ENCODE results near the gene HOXA3. TPM values are rescaled to one million over a fixed set of nuclear protein-coding genes. Genes with fewer than 3 reads are reported as not detected.
A peak's percentile ranks its signal among the peaks of the same experiment; 100 is the strongest.

The HOXA3 gene
- polyA plus RNA-seq, 1 donor from 2014 or later = not detected

GRCh38 chr7:27153526-27153925 lies 1.1 kb upstream of the HOXA3 start:
- H3K27ac Mint-ChIP-seq = peak overlapping the region in 2 of 3 donors; percentile 33 to 98
- H3K9me3 Mint-ChIP-seq = peaks cover 0 to 17% (median 1%) of the 10 kb centered on the region in 3 donors
- H3K36me3 Mint-ChIP-seq = no peaks in the 10 kb centered on the region
- H3K4me1 Mint-ChIP-seq = peaks cover 15 to 39% (median 17%) of the 10 kb centered on the region in 3 donors
- H3K4me3 Mint-ChIP-seq = peak overlapping the region in 3 of 4 donors; percentile 13 to 89 (median 58)
- peaks cover 72% of the 10 kb centered on the region for H3K27me3 Mint-ChIP-seq

DNA sequence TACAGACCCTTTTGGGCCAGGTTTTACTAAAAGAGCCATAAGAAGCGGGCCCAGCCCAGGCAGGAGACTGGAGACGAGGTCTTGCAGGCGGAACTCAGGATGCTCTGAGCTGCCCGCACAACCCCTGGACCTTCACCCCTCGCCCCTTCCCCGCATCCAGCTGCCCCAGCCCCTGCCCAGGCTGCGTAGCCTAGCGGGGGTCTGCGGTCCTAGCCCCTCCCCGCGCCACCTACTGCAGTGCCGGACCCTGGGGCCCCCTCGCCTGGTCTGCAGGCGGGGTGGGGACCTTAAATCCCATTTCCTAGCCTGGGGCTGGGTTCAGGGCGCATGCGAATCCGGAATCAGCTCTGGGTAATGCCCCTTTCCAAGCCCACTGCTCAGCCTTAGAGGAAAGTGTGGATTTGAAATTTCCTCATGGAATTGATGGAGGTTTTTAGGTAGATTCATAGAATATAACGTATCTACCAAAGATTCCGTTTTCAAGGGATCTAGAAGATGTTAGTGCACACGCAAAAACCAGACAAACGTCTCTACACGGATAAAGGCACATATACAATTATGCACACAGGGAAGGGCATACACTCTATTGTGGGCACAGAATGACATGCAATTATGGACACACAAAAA lies 546 bp upstream of the HOXA3 start:
- Mint-ChIP-seq H3K36me3 (no peaks in the 10 kb centered on the region), H3K9me3 (peaks cover 0 to 15% (median 1%) of the 10 kb centered on the region in 3 donors), H3K27me3 (peaks cover 72% of the 10 kb centered on the region), H3K27ac (peak overlapping the region; percentile 23 to 98 (median 94)), H3K4me3 (peak overlapping the region in 2 of 4 donors; percentile 22 to 89), H3K4me1 (peaks cover 19 to 37% (median 19%) of the 10 kb centered on the region in 3 donors)

DNA sequence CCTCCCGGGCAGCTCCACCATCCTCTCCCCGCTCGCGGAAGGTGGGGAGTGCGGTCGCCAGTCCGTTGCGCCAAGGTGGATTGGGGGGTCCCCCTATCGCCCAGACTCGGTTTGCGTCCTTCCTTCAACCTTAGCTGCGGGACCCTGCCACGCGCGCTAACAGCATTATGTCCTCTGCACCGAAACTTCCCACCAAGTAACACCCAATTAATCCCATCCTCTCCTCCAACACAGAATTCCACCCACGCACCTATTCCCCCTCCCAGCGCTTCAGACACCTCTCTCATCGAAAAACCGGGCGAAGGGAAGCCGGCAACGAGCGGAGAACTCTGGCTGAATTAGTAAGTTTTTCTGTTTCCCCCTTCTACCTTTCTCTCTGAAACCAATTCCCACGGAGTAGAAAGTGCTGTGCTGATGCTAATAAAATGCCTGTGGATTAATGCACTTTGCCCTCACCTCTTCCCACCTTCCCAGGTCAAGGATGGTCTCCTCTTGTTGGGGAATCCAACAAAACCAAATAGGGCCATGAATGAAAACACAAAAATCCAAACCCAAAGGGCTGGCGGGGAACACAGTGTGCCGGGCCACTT lies 947 bp downstream of the HOXA3 start:
- Mint-ChIP-seq H3K36me3 (no peaks in the 10 kb centered on the region), H3K4me1 (peaks cover 19 to 38% (median 24%) of the 10 kb centered on the region in 3 donors), H3K27ac (peak overlapping the region; percentile 94 to 98 (median 94)), H3K9me3 (peaks cover 0 to 8% (median 1%) of the 10 kb centered on the region in 3 donors), H3K27me3 (peaks cover 76% of the 10 kb centered on the region), H3K4me3 (peak overlapping the region; percentile 74 to 93 (median 88))

GRCh38 chr7:27150568-27151340 lies 1.6 kb downstream of the HOXA3 start:
- H3K4me1 Mint-ChIP-seq = peaks cover 19 to 40% (median 24%) of the 10 kb centered on the region in 3 donors

GRCh38 chr7:27149842-27150567 lies 2.4 kb downstream of the HOXA3 start:
- H3K9me3 Mint-ChIP-seq = peaks cover 0 to 4% (median 0%) of the 10 kb centered on the region in 3 donors
- peaks cover 16 to 34% (median 24%) of the 10 kb centered on the region in 3 donors for H3K4me1 Mint-ChIP-seq
- H3K27me3 Mint-ChIP-seq = peaks cover 73% of the 10 kb centered on the region
- peak overlapping the region in 2 of 3 donors; percentile 94 to 98 for H3K27ac Mint-ChIP-seq
- H3K36me3 Mint-ChIP-seq = no peaks in the 10 kb centered on the region
- H3K4me3 Mint-ChIP-seq = peak overlapping the region in 3 of 4 donors; percentile 47 to 89 (median 66)

More at GRCh38 chr7:27150568-27151340, 1.6 kb downstream of the HOXA3 start:
- Mint-ChIP-seq H3K27me3 (peaks cover 78% of the 10 kb centered on the region), H3K27ac (peak overlapping the region; percentile 94 to 98 (median 94)), H3K4me3 (peak overlapping the region; percentile 74 to 93 (median 88)), H3K9me3 (peaks cover 0 to 8% (median 1%) of the 10 kb centered on the region in 3 donors), H3K36me3 (no peaks in the 10 kb centered on the region)

GRCh38 chr7:27148756-27149641 lies 3.4 kb downstream of the HOXA3 start:
- Mint-ChIP-seq H3K27ac (peak overlapping the region; percentile 83 to 98 (median 91)), H3K4me3 (peak overlapping the region in 3 of 4 donors; percentile 4 to 90 (median 89)), H3K4me1 (peaks cover 14 to 27% (median 20%) of the 10 kb centered on the region in 3 donors), H3K36me3 (no peaks in the 10 kb centered on the region), H3K9me3 (no peaks in the 10 kb centered on the region), H3K27me3 (peaks cover 68% of the 10 kb centered on the region)

GRCh38 chr7:27148031-27148755 lies 4.2 kb downstream of the HOXA3 start:
- no peaks in the 10 kb centered on the region for H3K36me3 Mint-ChIP-seq
- peaks cover 14 to 23% (median 20%) of the 10 kb centered on the region in 3 donors for H3K4me1 Mint-ChIP-seq
- peaks cover 63% of the 10 kb centered on the region for H3K27me3 Mint-ChIP-seq
- H3K4me3 Mint-ChIP-seq = peak overlapping the region; percentile 78 to 90 (median 88)
- H3K27ac Mint-ChIP-seq = peak overlapping the region; percentile 83 to 98 (median 91)
- no peaks in the 10 kb centered on the region for H3K9me3 Mint-ChIP-seq

DNA sequence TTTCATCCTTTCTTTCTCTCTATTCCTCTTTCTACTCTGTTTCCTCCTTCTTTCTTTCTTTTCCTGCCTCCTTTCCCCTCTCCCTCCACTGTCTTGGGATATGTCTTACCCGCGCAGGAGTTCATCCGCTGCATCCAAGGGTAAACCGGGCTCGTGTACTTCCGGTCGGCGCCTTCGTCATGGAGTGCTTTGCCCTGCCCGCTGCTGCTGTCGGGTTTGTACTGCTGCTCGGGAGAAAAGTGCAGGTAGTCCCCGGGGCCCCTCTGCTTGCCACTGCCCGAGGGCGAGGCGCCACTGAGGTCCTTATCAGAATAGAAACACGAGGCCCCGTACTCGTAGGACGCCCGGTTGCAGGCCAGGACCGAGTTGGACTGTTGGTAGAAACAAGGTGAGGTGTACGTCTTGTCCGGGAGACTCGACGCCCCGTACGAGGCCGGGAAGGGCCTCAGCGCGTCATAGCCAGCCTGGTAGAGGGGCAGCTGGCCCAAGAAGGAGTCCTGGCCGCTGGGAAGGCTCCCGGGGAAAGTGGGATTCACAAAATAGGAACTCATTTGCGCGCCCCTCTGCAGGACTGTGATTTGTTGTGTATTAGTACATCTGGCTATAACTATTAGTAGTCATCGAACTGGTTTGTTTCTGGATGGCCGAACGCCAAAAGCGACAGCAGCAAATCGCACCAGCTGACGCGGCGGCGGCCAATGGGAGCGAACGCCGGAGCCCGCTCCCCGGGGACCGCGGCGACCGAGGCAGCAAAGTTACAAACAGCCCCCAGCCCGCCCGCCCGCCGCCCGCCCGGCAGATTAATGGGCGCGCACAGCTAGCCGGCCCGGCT lies 5.0 kb downstream of the HOXA3 start, which contains the start of gene HOXA6:
TSS of gene HOXA6 (minus strand) at position 576 of the 832 bp plus-strand sequence. CDS start at position 551, 25 bp downstream.
- peaks cover 16 to 23% (median 20%) of the 10 kb centered on the region in 3 donors for H3K4me1 Mint-ChIP-seq
- peak within 1 kb of the TSS; percentile 83 to 98 (median 91) for H3K27ac Mint-ChIP-seq
- H3K9me3 Mint-ChIP-seq = no peaks in the 10 kb centered on the region
- H3K27me3 Mint-ChIP-seq = peaks cover 60% of the 10 kb centered on the region
- no peaks in the 10 kb centered on the region for H3K36me3 Mint-ChIP-seq
- H3K4me3 Mint-ChIP-seq = peak within 1 kb of the TSS; percentile 78 to 90 (median 88)

GRCh38 chr7:27146491-27147198 lies 5.7 kb downstream of the HOXA3 start:
- H3K9me3 Mint-ChIP-seq = no peaks in the 10 kb centered on the region
- peaks cover 15 to 21% (median 19%) of the 10 kb centered on the region in 3 donors for H3K4me1 Mint-ChIP-seq
- peaks cover 52% of the 10 kb centered on the region for H3K27me3 Mint-ChIP-seq
- peak overlapping the region in 2 of 3 donors; percentile 59 to 98 for H3K27ac Mint-ChIP-seq
- H3K4me3 Mint-ChIP-seq = peak overlapping the region in 2 of 4 donors; percentile 43 to 89
- no peaks in the 10 kb centered on the region for H3K36me3 Mint-ChIP-seq

DNA sequence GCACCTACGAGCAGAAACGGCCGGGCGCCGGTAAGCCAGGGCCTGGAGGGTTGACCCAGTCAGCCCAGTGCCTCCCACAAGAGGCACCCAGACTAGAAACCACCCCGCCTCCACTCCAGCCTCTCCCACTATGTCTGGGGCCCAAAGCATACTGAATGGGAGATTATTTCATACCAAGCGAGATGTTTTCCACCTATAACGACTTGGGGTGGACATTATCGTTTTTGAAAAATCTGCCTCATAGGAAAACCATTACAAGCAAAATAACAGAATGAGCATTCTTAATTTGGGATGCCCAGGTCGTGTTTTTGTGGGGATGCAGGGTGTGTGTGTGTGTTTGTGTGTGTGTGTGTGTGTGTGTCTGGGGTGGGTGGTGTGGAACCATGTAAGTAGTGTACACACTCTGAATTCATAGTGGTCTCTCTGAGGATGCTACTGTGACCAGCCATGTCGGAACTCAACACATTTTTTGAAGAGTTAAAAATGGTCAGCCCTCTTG lies 6.4 kb downstream of the HOXA3 start:
- H3K27ac Mint-ChIP-seq = peak overlapping the region in 2 of 3 donors; percentile 78 to 98
- H3K9me3 Mint-ChIP-seq = no peaks in the 10 kb centered on the region
- peak overlapping the region in 1 of 4 donors; percentile 89 for H3K4me3 Mint-ChIP-seq
- peaks cover 45% of the 10 kb centered on the region for H3K27me3 Mint-ChIP-seq
- peaks cover 8 to 14% (median 13%) of the 10 kb centered on the region in 3 donors for H3K4me1 Mint-ChIP-seq
- no peaks in the 10 kb centered on the region for H3K36me3 Mint-ChIP-seq

- Mint-ChIP-seq H3K4me1 (peaks cover 7 to 12% (median 9%) of the 10 kb centered on the region in 3 donors), H3K27ac (peak overlapping the region in 2 of 3 donors; percentile 78 to 98), H3K27me3 (peaks cover 42% of the 10 kb centered on the region), H3K9me3 (no peaks in the 10 kb centered on the region), H3K36me3 (no peaks in the 10 kb centered on the region), H3K4me3 (no peak overlapping the region)
Measured at GRCh38 chr7:27145165-27145913, 7.0 kb downstream of the HOXA3 start.
